ENCODE measurements around the gene OFD1. TPM values are rescaled to one million over a fixed set of nuclear protein-coding genes. Genes with fewer than 3 reads are reported as not detected.

The OFD1 gene
- polyA plus RNA-seq (ENCODE audit: insufficient read length): 21.6 TPM

- DNase-seq: peak; percentile 90
Observed at GRCh38 chrX:13734278-13735172, at the start of gene OFD1, which contains the start of gene TRAPPC2. Gene OFD1 (plus strand): TSS chrX:13734748. CDS start chrX:13735072, 324 bp downstream. Gene TRAPPC2 (minus strand): TSS chrX:13734620. CDS start chrX:13719963, 14,657 bp downstream.

GRCh38 chrX:13685126-13685763, 49.3 kb upstream of the OFD1 start:
- no peak for DNase-seq

DNA sequence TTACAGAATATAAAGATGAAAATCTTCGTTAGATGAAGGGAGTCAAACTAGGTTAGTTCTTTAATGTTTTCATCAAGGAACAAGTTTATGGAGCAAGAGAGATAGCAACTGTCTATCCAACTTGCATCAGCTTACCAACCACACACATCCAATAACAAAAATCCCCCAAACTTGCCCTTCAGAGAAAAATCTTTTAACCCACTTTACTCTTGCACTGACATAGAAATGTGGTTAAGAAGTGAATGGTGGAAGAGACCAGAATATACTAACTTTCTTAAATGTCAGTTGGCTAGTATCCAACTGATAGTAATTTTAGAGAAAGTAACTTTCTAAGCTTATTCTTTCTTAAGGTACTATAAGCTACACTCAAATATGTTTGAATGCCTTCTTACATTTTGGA, 47.3 kb upstream of the OFD1 start:
- DNase-seq: no peak

DNA sequence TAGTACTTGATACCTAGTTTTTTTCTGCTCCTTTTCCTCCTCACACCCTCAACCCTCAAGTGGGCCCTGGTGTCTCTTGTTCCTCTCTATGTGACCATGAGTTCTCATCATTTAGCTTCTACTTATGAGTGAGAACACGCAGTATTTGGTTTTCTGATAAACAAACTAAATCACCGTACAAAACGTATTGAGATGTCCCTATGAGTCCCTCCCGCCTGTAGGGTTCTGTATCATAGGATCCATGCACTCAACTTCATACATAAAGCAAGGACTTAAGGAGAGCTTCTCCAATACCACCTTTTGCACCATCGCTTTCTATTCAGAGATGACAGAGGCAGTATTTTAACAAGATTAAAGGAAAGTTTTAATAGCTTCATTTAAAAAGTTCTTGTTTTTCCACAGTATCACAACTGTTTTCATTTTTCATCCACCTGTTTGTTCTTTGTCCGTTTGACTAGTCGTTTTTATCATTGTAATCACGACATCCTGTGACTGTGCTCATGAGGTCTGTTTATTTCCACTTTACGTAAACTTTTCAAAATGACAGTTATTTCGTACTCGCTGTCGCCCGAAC, 46.1 kb upstream of the OFD1 start:
- DNase-seq: no peak

DNA sequence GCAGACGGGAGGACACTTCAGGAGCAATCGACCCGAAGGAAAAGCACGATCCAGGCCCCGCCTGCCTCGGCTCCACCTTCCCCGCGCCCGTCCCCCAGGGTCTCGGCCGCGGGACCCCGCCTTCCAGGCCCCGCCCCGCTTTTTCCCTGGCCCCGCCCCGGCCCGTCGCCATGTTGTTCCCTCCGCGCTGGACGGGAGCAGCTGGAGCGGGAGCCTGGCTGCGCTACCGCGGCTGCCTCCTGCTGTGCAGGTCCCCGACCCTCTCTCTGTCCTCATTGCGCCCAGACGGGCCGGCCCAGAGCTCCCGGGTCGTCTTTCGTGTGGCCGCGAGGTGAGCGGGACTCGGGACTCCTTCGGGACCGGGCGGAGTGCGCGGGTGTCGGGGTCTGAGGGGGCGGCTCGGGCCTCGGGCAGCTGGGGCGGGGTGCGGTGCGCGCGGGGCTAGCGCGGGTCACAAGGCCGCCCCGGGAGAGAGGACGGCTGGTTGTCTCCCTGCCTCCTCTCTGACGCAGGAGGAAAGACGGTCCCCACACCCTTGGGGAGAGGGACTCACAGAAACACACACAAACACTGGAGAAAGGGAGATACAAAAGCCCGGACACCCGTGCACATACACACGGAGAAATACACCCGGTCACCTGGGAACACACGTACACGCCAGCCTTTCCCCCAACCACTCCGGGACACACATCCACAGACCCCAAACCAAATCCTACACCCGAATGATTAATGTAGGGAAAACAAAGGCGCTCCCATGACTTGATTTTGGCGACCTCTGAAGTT, 45.4 kb upstream of the OFD1 start, which contains the start of gene RAB9A:
Gene RAB9A (plus strand): TSS at position 171 of the 783 bp plus-strand sequence. CDS start 19,619 bp downstream, outside the sequence.
- peak; percentile 83 for DNase-seq

DNA sequence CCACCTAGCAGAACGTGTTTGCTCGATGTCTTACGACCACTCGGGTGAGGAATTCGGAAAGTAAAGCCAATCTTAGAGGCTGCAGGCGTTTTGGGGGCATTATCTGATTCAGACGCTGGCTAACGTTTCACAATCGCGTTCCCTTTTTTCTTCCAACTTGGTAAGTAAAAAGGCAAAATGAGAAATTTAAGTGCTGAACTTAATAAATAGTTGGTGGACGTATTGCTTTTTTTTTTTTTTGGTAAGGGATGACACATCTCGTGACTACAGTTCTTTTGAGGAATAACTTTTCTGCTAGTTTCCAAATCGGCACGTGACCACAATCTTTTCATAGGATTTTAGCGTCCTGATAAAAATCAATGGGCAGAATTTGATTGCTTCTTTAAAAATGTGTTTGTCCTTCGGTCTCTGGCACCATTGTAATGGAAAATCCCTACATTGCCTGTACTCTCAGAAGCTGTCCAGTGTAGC, 44.8 kb upstream of the OFD1 start:
- DNase-seq: peak; percentile 28

- DNase-seq: no peak
Observed at GRCh38 chrX:13690836-13691235, 43.7 kb upstream of the OFD1 start.

- DNase-seq: no peak
Observed at GRCh38 chrX:13691841-13692371, 42.6 kb upstream of the OFD1 start.

- DNase-seq: no peak
Observed at GRCh38 chrX:13692771-13693231, 41.7 kb upstream of the OFD1 start.

- DNase-seq: no peak
Observed at GRCh38 chrX:13693341-13693961, 41.1 kb upstream of the OFD1 start.

- no peak for DNase-seq
Observed at GRCh38 chrX:13694359-13694758, 40.2 kb upstream of the OFD1 start.

- DNase-seq: no peak
Observed at GRCh38 chrX:13694983-13695382, 39.6 kb upstream of the OFD1 start.

- DNase-seq: no peak
Observed at GRCh38 chrX:13695601-13696115, 38.9 kb upstream of the OFD1 start.

- no peak for DNase-seq
Observed at GRCh38 chrX:13697455-13697854, 37.1 kb upstream of the OFD1 start.

GRCh38 chrX:13697976-13698375, 36.6 kb upstream of the OFD1 start:
- no peak for DNase-seq

DNA sequence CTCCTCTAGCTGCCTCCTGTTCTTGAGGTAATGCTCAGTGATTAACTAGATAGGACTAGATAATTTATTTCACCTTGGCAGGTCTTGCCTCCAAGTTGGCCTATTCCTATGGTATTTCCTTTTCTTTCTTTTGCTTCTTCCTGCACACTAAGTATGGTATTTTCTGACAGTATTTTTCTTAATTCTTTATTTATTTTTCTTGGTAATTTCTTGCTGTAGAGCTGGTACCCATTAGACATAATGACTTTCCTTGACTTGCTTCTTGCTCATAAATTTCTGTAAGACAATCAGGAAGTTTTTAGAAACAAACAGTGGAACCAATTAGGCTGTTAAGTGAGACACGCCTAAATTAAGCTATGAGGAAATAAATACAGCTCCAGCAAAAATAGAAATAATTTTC, 36.1 kb upstream of the OFD1 start:
- no peak for DNase-seq

DNA sequence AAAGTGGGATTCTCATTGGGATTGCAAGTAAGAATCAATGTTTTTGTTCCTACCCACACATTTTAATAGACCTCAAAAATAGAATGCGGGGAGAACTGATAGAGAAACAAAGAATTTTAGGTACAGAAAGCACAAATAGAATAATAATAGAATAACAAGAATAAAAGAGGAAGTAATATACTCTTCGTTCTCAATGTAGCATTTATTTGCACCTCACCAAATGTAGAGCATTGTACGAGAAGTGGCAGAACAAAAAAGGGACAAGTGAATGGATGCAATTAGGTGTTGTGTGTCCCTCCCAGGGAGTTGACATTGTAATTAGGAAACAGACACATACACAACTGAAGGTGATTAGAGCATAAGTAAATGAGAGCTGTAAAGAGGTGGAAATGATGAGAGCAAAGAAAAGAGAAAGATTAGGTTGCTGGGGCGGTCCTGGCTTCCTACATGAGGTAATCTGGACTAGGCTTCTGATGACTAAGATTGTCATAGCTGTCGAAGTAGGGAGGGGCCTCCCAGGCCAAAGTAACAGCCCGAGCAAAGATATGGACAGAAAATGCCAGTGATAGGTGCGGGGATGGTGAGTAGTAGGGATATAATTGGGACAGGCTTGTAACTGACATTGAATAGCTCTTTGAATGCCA, 35.2 kb upstream of the OFD1 start:
- no peak for DNase-seq

GRCh38 chrX:13700380-13700779, 34.2 kb upstream of the OFD1 start:
- no peak for DNase-seq

DNA sequence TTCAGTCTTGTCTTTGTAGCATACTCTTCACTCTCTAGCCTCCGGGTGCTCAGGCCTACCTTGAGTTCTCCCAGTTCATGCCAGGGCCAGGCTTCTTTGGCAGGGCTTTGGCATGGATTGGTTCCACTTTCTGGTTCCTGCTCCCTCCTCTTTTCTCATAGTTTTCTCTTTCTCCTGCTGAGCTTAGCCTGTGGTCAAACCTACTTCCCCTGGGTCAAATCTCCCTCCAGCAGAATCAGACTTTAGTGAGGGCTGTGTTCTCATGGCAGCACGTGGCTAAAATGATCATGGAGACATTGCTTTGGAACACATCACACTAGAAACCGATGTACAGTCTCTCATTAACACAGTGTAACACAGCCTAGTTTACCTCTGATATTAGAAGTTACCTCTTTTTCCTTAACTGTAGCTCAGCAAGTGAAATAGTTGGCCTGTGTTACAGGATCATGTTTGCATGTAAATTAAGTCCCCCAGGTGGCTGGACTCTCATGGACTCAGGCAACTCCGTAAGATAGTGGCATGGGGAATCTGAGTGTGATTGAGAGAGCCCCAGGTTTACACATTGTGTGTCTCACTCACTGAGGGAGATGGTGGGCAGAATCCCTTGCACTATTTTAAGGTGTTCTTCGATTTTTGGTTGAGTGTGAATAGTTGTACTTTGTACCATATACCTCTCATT, 32.3 kb upstream of the OFD1 start:
- DNase-seq: no peak

DNA sequence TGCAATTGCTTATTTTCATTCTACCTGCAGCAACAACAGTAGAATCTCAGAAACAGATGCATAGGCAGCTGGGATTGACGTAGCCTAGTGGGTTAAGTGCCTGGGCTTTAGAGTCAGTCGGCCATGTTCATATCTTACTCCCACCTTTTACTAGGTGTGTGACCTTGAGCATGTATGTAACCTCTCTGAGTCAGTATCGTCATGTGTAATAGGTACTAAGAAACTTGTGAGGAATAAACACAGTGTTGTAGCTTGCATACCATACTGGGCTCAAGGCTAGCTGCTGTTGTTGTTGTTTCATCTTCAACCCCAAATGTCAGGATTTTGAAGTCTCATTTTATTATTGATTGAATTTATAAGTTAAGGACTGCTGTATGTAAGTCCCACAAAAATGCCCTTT, 31.4 kb upstream of the OFD1 start:
- no peak for DNase-seq

Measured in hindlimb muscle (tissue), 1 donor.